Mesenchymal stem cell (in vitro differentiated cells and primary cell): ENCODE data around the gene SMARCA5.
"Not testable (repeated sequence)": the region's sequence is repeated elsewhere in the genome, so short reads cannot be mapped to it uniquely, and the experiment has no call there.

Experiments used
- DNase-seq: peaks from one replicate; pipeline ENCODE4 v3.0.0-alpha.2; 2013
- H2AFZ ChIP-seq: one replicate; pipeline ENCODE4 v1.6.1; 2013; ENCODE audit warnings: low read depth, mild to moderate bottlenecking, control low read depth, inconsistent platforms, low read length, moderate library complexity
- H2AK5ac ChIP-seq: 2 replicates; pipeline ENCODE4 v1.6.1; 2013; ENCODE audit warnings: low read length, moderate library complexity, mild to moderate bottlenecking, inconsistent platforms; ENCODE audit not compliant: severe bottlenecking
- H2BK120ac ChIP-seq: one replicate; pipeline ENCODE4 v1.6.1; 2013; ENCODE audit warnings: low read depth, mild to moderate bottlenecking, inconsistent platforms, low read length, moderate library complexity
- H2BK12ac ChIP-seq, 2 experiments: one replicate each; pipeline ENCODE4 v1.6.1; 2013; ENCODE audit warnings: inconsistent platforms in 2 of 2, low read length in 2 of 2, mild to moderate bottlenecking in 2 of 2, moderate library complexity in 2 of 2, control low read depth in 1 of 2
- H2BK15ac ChIP-seq: one replicate; pipeline ENCODE4 v1.6.1; 2013; ENCODE audit warnings: mild to moderate bottlenecking, low read depth, inconsistent platforms; ENCODE audit not compliant: poor library complexity, severe bottlenecking
- H2BK5ac ChIP-seq: 2 replicates; pipeline ENCODE4 v1.6.1; 2013; ENCODE audit warnings: low read depth, mild to moderate bottlenecking, low read length, control low read depth, inconsistent platforms; ENCODE audit not compliant: poor library complexity, severe bottlenecking
- H3K14ac ChIP-seq, 2 experiments: one replicate each; pipeline ENCODE4 v1.6.1; 2013; ENCODE audit warnings: inconsistent platforms in 2 of 2, low read length in 2 of 2, control low read depth in 1 of 2, mild to moderate bottlenecking in 1 of 2, moderate library complexity in 1 of 2
- H3K18ac ChIP-seq, 2 experiments: one replicate each; pipeline ENCODE4 v1.6.1; 2013; ENCODE audit warnings: inconsistent platforms in 2 of 2, low read length in 2 of 2, control low read depth in 1 of 2, low read depth in 1 of 2, mild to moderate bottlenecking in 1 of 2
- H3K23ac ChIP-seq, 2 experiments: one replicate each; pipeline ENCODE4 v1.6.1; 2013; ENCODE audit warnings: inconsistent platforms in 2 of 2, low read length in 2 of 2, mild to moderate bottlenecking in 2 of 2, moderate library complexity in 2 of 2, control low read depth in 1 of 2
- H3K27ac ChIP-seq: 2 replicates; pipeline ENCODE4 v1.5.1; 2013; ENCODE audit warnings: mild to moderate bottlenecking, moderate library complexity, low read length, control low read depth, inconsistent platforms; ENCODE audit not compliant: poor library complexity, severe bottlenecking
- H3K27me3 ChIP-seq, 2 experiments: 2 replicates each; pipeline versions ENCODE4 v1.6.1 to v1.7.0; 2013; ENCODE audit warnings: low read length in 2 of 2, mild to moderate bottlenecking in 2 of 2, moderate library complexity in 2 of 2, control low read depth in 1 of 2, inconsistent platforms in 1 of 2; ENCODE audit not compliant: control insufficient read depth in 1 of 2, insufficient read depth in 1 of 2
- H3K36me3 ChIP-seq, 2 experiments: 2 replicates each; pipeline versions ENCODE4 v1.6.1 to v1.7.0; 2013; ENCODE audit warnings: low read length in 2 of 2, control low read depth in 1 of 2, inconsistent platforms in 1 of 2, low read depth in 1 of 2, mild to moderate bottlenecking in 1 of 2; ENCODE audit not compliant: insufficient read depth in 2 of 2, control insufficient read depth in 1 of 2
- H3K4ac ChIP-seq, 2 experiments: one replicate each; pipeline ENCODE4 v1.6.1; 2013; ENCODE audit warnings: inconsistent platforms in 2 of 2, low read length in 2 of 2, mild to moderate bottlenecking in 2 of 2, moderate library complexity in 2 of 2, control low read depth in 1 of 2, low read depth in 1 of 2
- H3K4me1 ChIP-seq: 2 replicates; pipeline ENCODE4 v1.6.1; 2013; ENCODE audit warnings: low read depth, low read length, control low read depth; ENCODE audit not compliant: control insufficient read depth, insufficient read depth
- H3K4me2 ChIP-seq: 2 replicates; pipeline ENCODE4 v1.6.1; 2013; ENCODE audit warnings: low read length, mild to moderate bottlenecking, inconsistent platforms; ENCODE audit not compliant: poor library complexity, severe bottlenecking
- H3K4me3 ChIP-seq, 2 experiments: 2 replicates each; pipeline versions ENCODE4 v1.5.1 to v1.7.0; 2013; ENCODE audit warnings: low read length in 2 of 2, mild to moderate bottlenecking in 2 of 2, control low read depth in 1 of 2, low read depth in 1 of 2; ENCODE audit not compliant: insufficient read depth in 1 of 2
- H3K79me1 ChIP-seq: replicated peaks from 2 replicates; pipeline ENCODE4 v1.6.1; 2013; ENCODE audit warnings: mild to moderate bottlenecking, control low read depth, low read length, inconsistent platforms; ENCODE audit not compliant: poor library complexity, severe bottlenecking
- H3K9ac ChIP-seq: 2 replicates; pipeline ENCODE4 v1.7.0; 2013; ENCODE audit warnings: mild to moderate bottlenecking, low read length, moderate library complexity
- H3K9me3 ChIP-seq: 2 replicates; pipeline ENCODE4 v1.7.0; 2013; ENCODE audit warnings: mild to moderate bottlenecking, low read length; ENCODE audit not compliant: control insufficient read depth
- H4K8ac ChIP-seq: one replicate; pipeline ENCODE4 v1.6.1; 2013; ENCODE audit warnings: inconsistent platforms, mild to moderate bottlenecking, low read length, moderate library complexity
- H4K91ac ChIP-seq: one replicate; pipeline ENCODE4 v1.6.1; 2013; ENCODE audit warnings: mild to moderate bottlenecking, low read length, inconsistent platforms
- WGBS: methylation state at CpG from one replicate; pipeline ENCODE4 v1.1.7; 2013; ENCODE audit warnings: mixed read lengths; 5-methylcytosine and 5-hydroxymethylcytosine counted together

SMARCA5 gene

DNA sequence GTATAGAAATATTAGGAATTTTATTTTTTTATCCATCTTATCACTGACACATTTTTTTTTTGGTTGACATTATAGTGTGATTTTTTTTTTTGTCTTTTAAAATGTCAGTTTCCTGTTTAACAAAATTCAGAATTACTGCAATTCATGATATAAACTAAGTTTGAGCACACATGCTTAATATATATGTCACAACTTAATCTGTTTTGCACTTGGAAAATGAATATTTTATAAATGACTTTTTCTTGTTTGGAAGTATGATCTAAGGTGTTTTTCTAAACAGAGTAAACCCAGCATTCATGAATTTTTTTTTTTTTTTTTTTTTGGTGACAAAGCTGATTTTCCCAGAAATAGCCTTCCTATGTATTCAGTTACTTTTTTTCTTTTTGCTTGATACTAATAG lies 2.4 kb downstream of the SMARCA5 start:
- Histone ChIP-seq H3K4ac (no peak overlapping the region), H3K27me3 (no peaks in the 10 kb centered on the region), H2AFZ (no peak overlapping the region), H3K4me2 (no peak overlapping the region), H3K9ac (peak overlapping the region; percentile 97), H2BK12ac (no peak overlapping the region), H3K18ac (no peak overlapping the region), H3K14ac (no peak overlapping the region), H2BK5ac (no peak overlapping the region), H3K79me1 (no peaks in the 10 kb centered on the region), H3K9me3 (no peaks in the 10 kb centered on the region), H3K4me3 (peak overlapping the region in 1 of 2 experiments; percentile 99), H3K4me1 (peaks cover 1% of the 10 kb centered on the region), H2BK15ac (no peak overlapping the region), H3K36me3 (peaks cover 0 to 40% of the 10 kb centered on the region in 2 experiments), H3K27ac (no peak overlapping the region), H3K23ac (no peak overlapping the region), H2AK5ac (no peak overlapping the region), H4K8ac (no peak overlapping the region), H2BK120ac (no peak overlapping the region), H4K91ac (no peak overlapping the region)
- no peak for DNase-seq

DNA sequence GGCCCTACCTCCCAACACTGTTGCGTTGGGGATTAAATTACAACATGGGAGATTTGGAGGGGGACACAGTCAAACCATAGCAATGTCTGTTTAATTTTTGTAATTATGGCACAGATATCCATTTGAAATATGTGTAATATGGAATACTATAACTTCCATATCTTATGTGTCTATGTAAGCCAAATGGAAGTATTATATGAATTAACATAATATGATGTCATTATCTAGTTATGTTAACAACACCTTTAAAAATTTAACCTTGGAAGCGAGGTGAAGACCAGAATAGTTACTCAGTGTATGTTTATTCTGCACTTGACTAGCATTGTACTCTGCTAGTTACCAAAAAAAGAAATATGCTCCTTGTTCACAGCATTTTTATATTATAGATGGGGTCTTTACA lies 4.3 kb downstream of the SMARCA5 start:
- Histone ChIP-seq H3K18ac (no peak overlapping the region), H3K4me2 (no peak overlapping the region), H2AFZ (no peak overlapping the region), H3K9me3 (no peaks in the 10 kb centered on the region), H2BK15ac (no peak overlapping the region), H2BK5ac (no peak overlapping the region), H3K27ac (no peak overlapping the region), H3K9ac (no peak overlapping the region), H3K79me1 (peaks cover 1% of the 10 kb centered on the region), H2BK12ac (no peak overlapping the region), H4K91ac (no peak overlapping the region), H3K14ac (no peak overlapping the region), H3K36me3 (peaks cover 0 to 59% of the 10 kb centered on the region in 2 experiments), H4K8ac (no peak overlapping the region), H2BK120ac (no peak overlapping the region), H3K27me3 (no peaks in the 10 kb centered on the region), H3K4ac (no peak overlapping the region), H3K4me1 (peaks cover 1% of the 10 kb centered on the region), H2AK5ac (no peak overlapping the region), H3K4me3 (no peak overlapping the region), H3K23ac (no peak overlapping the region)
- no CpG with 5 or more reads among the region's 2 CpGs for WGBS
- DNase-seq = no peak

DNA sequence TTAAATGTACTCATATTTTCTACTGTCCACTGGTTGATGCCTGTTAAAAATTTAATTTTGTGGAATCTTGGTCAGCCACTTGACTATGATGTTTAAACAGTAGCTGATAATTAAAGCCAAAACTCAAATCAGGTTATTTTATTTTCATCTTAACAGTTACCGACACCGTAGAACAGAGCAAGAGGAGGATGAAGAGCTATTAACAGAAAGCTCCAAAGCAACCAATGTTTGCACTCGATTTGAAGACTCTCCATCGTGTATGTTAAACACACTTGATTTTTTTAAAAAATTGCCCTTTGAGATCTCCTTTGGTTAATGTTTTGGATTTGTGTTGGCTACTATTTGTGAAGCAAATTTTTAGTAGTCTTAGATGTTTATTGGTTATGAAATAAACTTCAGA lies 10.7 kb downstream of the SMARCA5 start:
- Histone ChIP-seq H3K4me3 (no peak overlapping the region), H2BK12ac (no peak overlapping the region), H3K4me1 (no peaks in the 10 kb centered on the region), H3K36me3 (peaks cover 13 to 98% of the 10 kb centered on the region in 2 experiments), H4K8ac (no peak overlapping the region), H2BK15ac (no peak overlapping the region), H3K9ac (no peak overlapping the region), H2AFZ (no peak overlapping the region), H3K23ac (no peak overlapping the region), H2BK5ac (no peak overlapping the region), H4K91ac (no peak overlapping the region), H3K9me3 (no peaks in the 10 kb centered on the region), H3K14ac (no peak overlapping the region), H3K27ac (no peak overlapping the region), H2BK120ac (no peak overlapping the region), H3K79me1 (peaks cover 14% of the 10 kb centered on the region), H2AK5ac (no peak overlapping the region), H3K27me3 (no peaks in the 10 kb centered on the region), H3K4me2 (no peak overlapping the region), H3K18ac (no peak overlapping the region), H3K4ac (no peak overlapping the region)
- no peak for DNase-seq
- over 99% methylated on average over 4 of the region's 4 CpGs for WGBS

DNA sequence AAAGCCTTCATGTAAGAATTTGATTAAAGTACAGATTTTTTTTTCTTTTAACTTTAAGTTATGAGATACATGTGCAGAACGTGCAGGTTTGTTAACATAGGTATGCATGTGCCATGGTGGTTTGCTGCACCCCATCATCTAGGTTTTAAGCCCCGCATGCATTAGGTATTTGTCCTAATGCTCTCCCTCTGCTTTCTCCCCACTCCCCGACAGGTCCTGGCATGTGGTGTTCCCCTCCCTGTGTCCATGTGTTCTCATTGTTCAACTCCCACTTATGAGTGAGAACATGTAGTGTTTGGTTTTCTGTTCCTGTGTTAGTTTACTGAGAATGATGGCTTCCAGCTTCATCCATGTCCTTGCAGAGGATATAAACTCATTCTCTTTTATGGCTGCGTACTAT lies 14.5 kb downstream of the SMARCA5 start:
- H3K23ac ChIP-seq, DNase-seq, H3K9me3 ChIP-seq, H4K91ac ChIP-seq, H3K4ac ChIP-seq, H3K9ac ChIP-seq, H3K4me2 ChIP-seq, H2BK120ac ChIP-seq, H3K18ac ChIP-seq, H2BK12ac ChIP-seq, H4K8ac ChIP-seq, H2AK5ac ChIP-seq, H2AFZ ChIP-seq, H3K4me1 ChIP-seq, H3K4me3 ChIP-seq, H2BK5ac ChIP-seq, H3K27ac ChIP-seq, H3K14ac ChIP-seq, H2BK15ac ChIP-seq, H3K27me3 ChIP-seq: not testable (repeated sequence)
- WGBS = 91% methylated on average over 3 of the region's 4 CpGs
- H3K79me1 ChIP-seq = peaks cover 17% of the 10 kb centered on the region
- peaks cover 14 to 98% of the 10 kb centered on the region in 2 experiments for H3K36me3 ChIP-seq
